Measurements from ENCODE around the gene ADGRL1. TPM values are rescaled to one million over a fixed set of nuclear protein-coding genes. Genes with fewer than 3 reads are reported as not detected.
"Not testable (repeated sequence)": the region's sequence is repeated elsewhere in the genome, so short reads cannot be mapped to it uniquely, and the experiment has no call there.

ADGRL1 gene
- total and polyA plus RNA-seq, 2 donors (not counting 3 experiments of a cell fraction or from before 2014, with no cell fraction given), result 7.3 to 8.3 TPM

GRCh38 chr19:14197288-14197687, 8.7 kb downstream of the ADGRL1 start:
- H4K20me1 ChIP-seq (replicated peaks; ENCODE audit: control insufficient read depth, extremely low read depth, insufficient read depth, low read length); BruUV-seq (replicated peaks); H3K79me2 ChIP-seq (ENCODE audit: control insufficient read depth, insufficient read depth, low read length); H3K36me3 ChIP-seq (ENCODE audit: control insufficient read depth in 2 of 2, extremely low read depth in 1 of 2, insufficient read depth in 2 of 2, low read length in 2 of 2); H3K9me1 ChIP-seq (replicated peaks; ENCODE audit: control insufficient read depth, extremely low read depth, insufficient read depth, low read length); H3K4me1 ChIP-seq (ENCODE audit: control insufficient read depth, extremely low read depth, insufficient read depth, low read length); H2AFZ ChIP-seq (ENCODE audit: low read depth, low read length); H3K9me3 ChIP-seq (replicated peaks; ENCODE audit: control insufficient read depth, insufficient read depth, low read length); H3K9ac ChIP-seq (replicated peaks; ENCODE audit: extremely low read depth, insufficient read depth, low read length); H3K4me2 ChIP-seq (ENCODE audit: insufficient read depth, low read length); H3K27ac ChIP-seq (ENCODE audit: insufficient read depth, low read depth, low read length); H3K4me3 ChIP-seq (replicated peaks in 1 of 3; ENCODE audit: insufficient read depth in 1 of 3, low read depth in 1 of 3, low read length in 3 of 3); DNase-seq (ENCODE audit: low read depth, low spot score); POLR2A ChIA-PET; dilution Hi-C loops (cut with MboI; ENCODE audit: extremely low pct_ligation_motif_present, low sequenced_read_pairs); FAIRE-seq; H3K27me3 ChIP-seq (ENCODE audit: control insufficient read depth in 2 of 2, insufficient read depth in 2 of 2, low read length in 2 of 2): not testable (repeated sequence)
- CTCF ChIA-PET, result interaction anchor here (1.5 to 1.8 kb wide), 2 partner anchors 49 to 151 kb away, joined by 5 to 9 read pairs; no protein-coding TSS in a partner anchor
- intact Hi-C loops (cut with micrococcal nuclease), result loop anchor here (2.0 kb wide), 1 partner anchor 60 kb away; the partner anchor contains the start of gene ASF1B

- peak; percentile 44 to 64 for TF ChIP-seq CTCF (IDR thresholded peaks at IDR 0.05; ENCODE audit: extremely low read depth in 1 of 2, insufficient read depth in 1 of 2, low read depth in 1 of 2, low read length in 2 of 2)
- H3K79me2 ChIP-seq (ENCODE audit: control insufficient read depth, insufficient read depth, low read length); H2AFZ ChIP-seq (ENCODE audit: low read depth, low read length); H3K9me3 ChIP-seq (replicated peaks; ENCODE audit: control insufficient read depth, insufficient read depth, low read length); H3K36me3 ChIP-seq (ENCODE audit: control insufficient read depth in 2 of 2, extremely low read depth in 1 of 2, insufficient read depth in 2 of 2, low read length in 2 of 2); H3K27me3 ChIP-seq (ENCODE audit: control insufficient read depth in 2 of 2, insufficient read depth in 2 of 2, low read length in 2 of 2); H3K9ac ChIP-seq (replicated peaks; ENCODE audit: extremely low read depth, insufficient read depth, low read length); H3K4me1 ChIP-seq (ENCODE audit: control insufficient read depth, extremely low read depth, insufficient read depth, low read length); H3K9me1 ChIP-seq (replicated peaks; ENCODE audit: control insufficient read depth, extremely low read depth, insufficient read depth, low read length); dilution Hi-C loops (cut with MboI; ENCODE audit: extremely low pct_ligation_motif_present, low sequenced_read_pairs); H3K4me3 ChIP-seq (replicated peaks in 1 of 3; ENCODE audit: insufficient read depth in 1 of 3, low read depth in 1 of 3, low read length in 3 of 3); H4K20me1 ChIP-seq (replicated peaks; ENCODE audit: control insufficient read depth, extremely low read depth, insufficient read depth, low read length); H3K27ac ChIP-seq (ENCODE audit: insufficient read depth, low read depth, low read length); BruUV-seq (replicated peaks); H3K4me2 ChIP-seq (ENCODE audit: insufficient read depth, low read length); POLR2A ChIA-PET: not testable (repeated sequence)
- DNase-seq (ENCODE audit: low read depth, low spot score) (peak; percentile 49), FAIRE-seq (peak; percentile 95)
- intact Hi-C loops (cut with micrococcal nuclease), result loop anchor here (1.0 to 2.0 kb wide), 3 partner anchors 59 to 210 kb away; partner anchors contain the start of gene ASF1B
- CTCF ChIA-PET, result interaction anchor here (1.5 to 3.2 kb wide), 4 partner anchors 48 to 210 kb away, joined by 5 to 35 read pairs (median 8); no protein-coding TSS in a partner anchor
Measured at GRCh38 chr19:14196105-14196504, 9.9 kb downstream of the ADGRL1 start.

- H4K20me1 ChIP-seq (replicated peaks; ENCODE audit: control insufficient read depth, extremely low read depth, insufficient read depth, low read length); H3K4me3 ChIP-seq (replicated peaks in 1 of 3; ENCODE audit: insufficient read depth in 1 of 3, low read depth in 1 of 3, low read length in 3 of 3); FAIRE-seq; H2AFZ ChIP-seq (ENCODE audit: low read depth, low read length); H3K27ac ChIP-seq (ENCODE audit: insufficient read depth, low read depth, low read length); H3K79me2 ChIP-seq (ENCODE audit: control insufficient read depth, insufficient read depth, low read length); dilution Hi-C loops (cut with MboI; ENCODE audit: extremely low pct_ligation_motif_present, low sequenced_read_pairs); H3K9me3 ChIP-seq (replicated peaks; ENCODE audit: control insufficient read depth, insufficient read depth, low read length); H3K4me1 ChIP-seq (ENCODE audit: control insufficient read depth, extremely low read depth, insufficient read depth, low read length); DNase-seq (ENCODE audit: low read depth, low spot score); H3K9ac ChIP-seq (replicated peaks; ENCODE audit: extremely low read depth, insufficient read depth, low read length); H3K4me2 ChIP-seq (ENCODE audit: insufficient read depth, low read length); H3K9me1 ChIP-seq (replicated peaks; ENCODE audit: control insufficient read depth, extremely low read depth, insufficient read depth, low read length); H3K36me3 ChIP-seq (ENCODE audit: control insufficient read depth in 2 of 2, extremely low read depth in 1 of 2, insufficient read depth in 2 of 2, low read length in 2 of 2); H3K27me3 ChIP-seq (ENCODE audit: control insufficient read depth in 2 of 2, insufficient read depth in 2 of 2, low read length in 2 of 2); BruUV-seq (replicated peaks): not testable (repeated sequence)
- intact Hi-C loops (cut with micrococcal nuclease), result loop anchor here (1.0 kb wide), 1 partner anchor 47 kb away; no protein-coding TSS in a partner anchor
- ChIA-PET POLR2A (interaction anchor here (0.7 kb wide), 1 partner anchor 109 kb away, joined by 5 read pairs; no protein-coding TSS in a partner anchor), CTCF (interaction anchor here (1.8 to 3.2 kb wide), 4 partner anchors 47 to 211 kb away, joined by 5 to 35 read pairs (median 6); no protein-coding TSS in a partner anchor)
Measured at GRCh38 chr19:14195216-14195615, 10.8 kb downstream of the ADGRL1 start.
